GM10266 (cell line): ENCODE measurements around the gene CATSPERE.

ENCODE experiments used
- DNase-seq: peaks from one replicate; pipeline ENCODE4 v3.0.0; 2012; ENCODE audit errors: extremely low spot score
- TF ChIP-seq, protein P1 (sequence below): IDR thresholded peaks from 2 replicates; pipeline ENCODE4 v1.5.1; 2012; ENCODE audit warnings: mild to moderate bottlenecking, low read depth; ENCODE audit not compliant: control insufficient read depth, insufficient read depth; ENCODE audit errors: missing control alignments

The CATSPERE gene

GRCh38 chr1:244605835-244606370, 144.8 kb downstream of the CATSPERE start:
- DNase-seq = no peak
- TF ChIP-seq, protein P1, sequence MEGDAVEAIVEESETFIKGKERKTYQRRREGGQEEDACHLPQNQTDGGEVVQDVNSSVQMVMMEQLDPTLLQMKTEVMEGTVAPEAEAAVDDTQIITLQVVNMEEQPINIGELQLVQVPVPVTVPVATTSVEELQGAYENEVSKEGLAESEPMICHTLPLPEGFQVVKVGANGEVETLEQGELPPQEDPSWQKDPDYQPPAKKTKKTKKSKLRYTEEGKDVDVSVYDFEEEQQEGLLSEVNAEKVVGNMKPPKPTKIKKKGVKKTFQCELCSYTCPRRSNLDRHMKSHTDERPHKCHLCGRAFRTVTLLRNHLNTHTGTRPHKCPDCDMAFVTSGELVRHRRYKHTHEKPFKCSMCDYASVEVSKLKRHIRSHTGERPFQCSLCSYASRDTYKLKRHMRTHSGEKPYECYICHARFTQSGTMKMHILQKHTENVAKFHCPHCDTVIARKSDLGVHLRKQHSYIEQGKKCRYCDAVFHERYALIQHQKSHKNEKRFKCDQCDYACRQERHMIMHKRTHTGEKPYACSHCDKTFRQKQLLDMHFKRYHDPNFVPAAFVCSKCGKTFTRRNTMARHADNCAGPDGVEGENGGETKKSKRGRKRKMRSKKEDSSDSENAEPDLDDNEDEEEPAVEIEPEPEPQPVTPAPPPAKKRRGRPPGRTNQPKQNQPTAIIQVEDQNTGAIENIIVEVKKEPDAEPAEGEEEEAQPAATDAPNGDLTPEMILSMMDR = no peak

DNA sequence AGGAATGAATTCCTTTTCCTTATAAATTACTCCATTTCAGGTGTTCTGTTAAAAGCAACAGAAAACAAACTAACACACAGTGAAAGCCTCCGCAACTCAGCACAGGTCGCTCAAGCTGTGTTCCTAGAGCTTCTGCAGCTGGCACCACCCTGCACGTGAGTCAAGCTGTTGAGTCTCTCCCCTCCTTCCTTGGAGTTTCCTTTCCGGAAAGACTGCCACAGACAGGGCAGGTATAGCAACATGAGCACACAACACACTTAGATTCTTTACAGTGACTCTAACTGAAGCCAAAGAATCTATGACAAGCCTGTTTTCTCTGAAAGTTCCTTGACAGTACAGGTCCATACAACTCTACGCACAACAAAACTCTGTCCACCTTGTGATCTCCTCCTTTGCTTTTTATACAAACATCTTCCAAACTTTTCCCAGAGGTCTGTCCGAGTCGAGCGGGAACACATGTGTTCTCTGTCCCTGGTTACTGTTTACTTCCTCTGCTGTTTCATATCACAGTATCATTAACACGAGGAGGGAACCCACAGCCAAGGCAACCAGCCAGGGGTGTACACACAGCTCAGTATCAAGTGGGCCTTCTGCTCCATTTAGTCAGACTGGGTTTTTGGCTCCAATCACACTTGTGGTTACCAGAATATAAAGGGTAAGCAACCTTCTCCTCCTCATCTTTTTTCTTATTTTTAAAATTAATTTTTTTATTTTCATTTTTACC, 153.2 kb downstream of the CATSPERE start:
- DNase-seq = no peak

DNA sequence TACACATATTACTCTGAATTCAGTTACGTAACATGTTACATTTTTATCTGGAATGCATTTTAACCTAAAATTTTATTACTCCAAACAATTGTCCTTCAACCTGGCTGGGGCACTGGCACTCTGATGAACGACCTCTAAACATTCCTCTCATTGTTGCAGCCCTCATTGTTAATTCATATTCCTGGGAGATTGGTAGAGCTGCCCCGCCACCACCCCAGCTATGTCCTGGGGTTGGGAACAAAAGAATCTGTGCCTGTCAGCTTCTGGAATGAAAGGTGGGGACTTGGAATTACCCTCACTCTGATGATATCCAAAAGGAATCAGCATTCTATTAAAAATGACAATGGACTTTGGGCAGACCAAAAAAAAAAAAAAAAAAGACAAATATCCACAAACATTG, 153.8 kb downstream of the CATSPERE start:
- DNase-seq = no peak
- TF ChIP-seq, protein P1 = no peak

More for the DNA sequence above, 153.2 kb downstream of the CATSPERE start:
- TF ChIP-seq, protein P1 = no peak

DNA sequence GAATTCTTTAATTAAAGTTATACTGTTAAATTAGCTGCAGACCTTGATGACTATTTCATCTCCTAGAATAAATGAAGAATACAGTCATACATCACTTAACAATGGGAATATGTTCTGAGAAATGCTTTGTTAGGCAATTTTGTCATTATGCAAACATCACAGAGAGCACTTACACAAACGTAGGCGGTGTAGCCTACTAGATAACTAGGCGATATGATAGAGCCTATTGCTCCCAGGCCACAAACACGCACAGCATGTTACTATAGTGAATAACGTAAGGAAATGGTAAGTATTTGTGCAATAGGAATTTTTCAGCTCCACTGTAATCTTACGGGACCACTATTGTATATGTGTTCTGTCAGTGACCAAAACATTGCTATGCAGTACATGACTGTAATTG, 154.2 kb downstream of the CATSPERE start:
- TF ChIP-seq, protein P1 = no peak
- no peak for DNase-seq

GRCh38 chr1:244626709-244627108, 165.6 kb downstream of the CATSPERE start:
- no peak for DNase-seq
- TF ChIP-seq, protein P1 = no peak

DNA sequence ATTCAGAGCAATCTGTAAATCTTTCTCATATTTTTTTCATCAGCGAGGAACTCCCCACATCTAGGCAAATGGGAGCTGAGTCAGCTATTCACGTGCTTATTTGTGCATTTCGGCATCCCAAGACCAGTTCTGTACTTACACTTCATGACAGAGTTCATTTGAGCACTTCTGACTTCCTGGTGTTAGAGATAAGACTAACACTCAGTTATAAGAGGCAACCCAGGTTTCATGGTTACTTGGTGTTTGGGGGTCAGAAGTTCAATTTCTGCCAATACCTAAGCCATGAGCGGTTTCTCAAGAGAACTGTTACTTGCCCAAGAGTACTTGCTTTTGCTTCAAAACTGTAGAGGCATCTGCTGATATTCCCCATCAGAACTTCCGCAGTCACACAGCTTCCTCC, 167.7 kb downstream of the CATSPERE start:
- DNase-seq = no peak
- TF ChIP-seq, protein P1 = no peak

DNA sequence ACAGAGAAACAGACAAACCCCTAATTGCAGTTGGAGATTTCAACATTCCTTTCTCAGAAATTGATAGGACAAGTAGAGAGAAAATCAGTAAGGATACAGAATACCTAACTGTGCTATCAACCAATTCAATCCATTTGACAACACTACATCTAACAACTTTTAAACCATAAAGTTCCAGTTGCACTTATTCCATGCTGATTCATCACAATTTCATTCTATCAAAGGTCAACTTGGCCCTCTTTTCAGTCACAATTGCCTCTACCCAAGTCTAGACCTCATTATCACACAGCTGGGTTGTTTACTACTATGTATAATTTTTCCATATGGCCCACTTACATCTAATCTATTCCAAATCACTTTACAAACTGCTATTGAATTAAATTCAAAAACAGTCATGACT, 172.1 kb downstream of the CATSPERE start:
- TF ChIP-seq, protein P1 = no peak
- no peak for DNase-seq
